Heart left ventricle (tissue), 13 donors: ENCODE results near the gene LRRC46.

Source experiments
- POLR2A ChIP-seq, 2 donors: fragments of 450-650 bp; IDR thresholded peaks; one replicate each; pipeline ENCODE4 v1.6.1; 2017; ENCODE audit warnings: antibody characterized with exemption in 2 of 2, mild to moderate bottlenecking in 2 of 2, moderate library complexity in 2 of 2
- TF ChIP-seq, protein P1 (sequence below), 12 donors: fragments of 200-600 bp; sonication (generic) in 4 of 12; IDR thresholded peaks; one replicate each; pipeline versions ENCODE4 v1.5.0 to v1.8.0; 2018 to 2022; ENCODE audit warnings: antibody characterized with exemption in 12 of 12, mild to moderate bottlenecking in 5 of 12
- donor health status: ischemic (EF 13 %, LVEDD 7.1; RV severe dilation, severe dysfunction).
- donor health status: DM: no; HTN: yes; CAD: no.
- donor health status: DM: no; HTN: no; CAD: no.
- donor health status: ischemic (EF 25% LVEDD 6.9; RV normal size, moderate dysfunction).
- donor health status: ischemic (EF 25% LVEDD 5.7; RV mildly dilated, moderate dysfunction).
- donor health status: ischemic (EF 35%, LVEDD 5.7; RV mildly dilated, moderate dysfunction).
- donor health status: nonischemic (EF 11% LVEDD 7.7; RV severe dilation, severe dysfunction).
- donor health status: DM: yes; HTN: yes; CAD: no.
- donor health status: PGD.
- donor health status: ischemic (EF 29% LVEDD 5.4; RV normal size, mild dysfunction).
- donor health status: nonischemic (EF 23%, LVEDD 6.1; RV moderate dilation, normal function).

DNA sequence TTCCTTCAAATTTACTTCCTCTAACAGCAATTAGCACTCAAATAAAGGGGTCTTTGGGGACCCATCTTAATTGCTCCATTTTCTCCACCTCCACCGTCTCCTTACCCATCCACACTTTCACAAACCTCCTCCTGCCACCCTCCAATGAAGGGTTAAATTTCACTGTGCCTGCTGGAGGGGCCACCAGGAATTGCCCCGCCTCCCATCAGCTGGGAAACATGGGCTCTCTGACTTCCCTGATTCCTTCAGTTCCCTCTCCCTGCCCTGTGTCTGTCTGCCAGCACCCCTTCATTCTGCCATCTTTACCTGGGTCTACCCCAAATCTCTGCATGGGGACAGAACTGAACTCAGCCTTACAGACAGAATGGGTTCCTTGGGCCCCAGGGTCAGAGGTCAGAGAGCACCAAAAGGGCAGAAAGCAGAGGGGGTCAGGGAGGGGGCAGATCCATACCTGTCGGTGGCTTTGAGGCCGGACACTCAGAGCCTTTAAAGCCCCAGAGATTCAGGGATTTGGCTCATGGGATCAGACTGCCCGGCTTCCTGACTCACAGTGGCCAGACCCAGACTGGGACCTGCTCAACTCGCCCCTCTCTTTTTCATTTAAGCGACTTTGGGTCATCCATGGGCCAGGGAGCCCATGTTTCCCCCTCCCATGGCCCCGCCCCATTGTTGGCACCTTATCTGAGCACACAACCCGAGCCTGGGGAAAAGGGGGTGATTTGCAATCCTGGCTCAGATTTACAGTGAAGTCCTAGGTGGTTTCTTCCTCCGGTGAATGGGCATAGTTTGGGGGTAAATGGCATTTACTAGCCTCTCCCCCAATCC is 46.9 kb downstream of the LRRC46 start:
- TF ChIP-seq, protein P1, sequence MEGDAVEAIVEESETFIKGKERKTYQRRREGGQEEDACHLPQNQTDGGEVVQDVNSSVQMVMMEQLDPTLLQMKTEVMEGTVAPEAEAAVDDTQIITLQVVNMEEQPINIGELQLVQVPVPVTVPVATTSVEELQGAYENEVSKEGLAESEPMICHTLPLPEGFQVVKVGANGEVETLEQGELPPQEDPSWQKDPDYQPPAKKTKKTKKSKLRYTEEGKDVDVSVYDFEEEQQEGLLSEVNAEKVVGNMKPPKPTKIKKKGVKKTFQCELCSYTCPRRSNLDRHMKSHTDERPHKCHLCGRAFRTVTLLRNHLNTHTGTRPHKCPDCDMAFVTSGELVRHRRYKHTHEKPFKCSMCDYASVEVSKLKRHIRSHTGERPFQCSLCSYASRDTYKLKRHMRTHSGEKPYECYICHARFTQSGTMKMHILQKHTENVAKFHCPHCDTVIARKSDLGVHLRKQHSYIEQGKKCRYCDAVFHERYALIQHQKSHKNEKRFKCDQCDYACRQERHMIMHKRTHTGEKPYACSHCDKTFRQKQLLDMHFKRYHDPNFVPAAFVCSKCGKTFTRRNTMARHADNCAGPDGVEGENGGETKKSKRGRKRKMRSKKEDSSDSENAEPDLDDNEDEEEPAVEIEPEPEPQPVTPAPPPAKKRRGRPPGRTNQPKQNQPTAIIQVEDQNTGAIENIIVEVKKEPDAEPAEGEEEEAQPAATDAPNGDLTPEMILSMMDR (IDR thresholded peaks at IDR 0.05): no peak
- TF ChIP-seq POLR2A (IDR thresholded peaks at IDR 0.05): no peak
